ENCODE data around the gene SOX13.

SOX13 gene

DNA sequence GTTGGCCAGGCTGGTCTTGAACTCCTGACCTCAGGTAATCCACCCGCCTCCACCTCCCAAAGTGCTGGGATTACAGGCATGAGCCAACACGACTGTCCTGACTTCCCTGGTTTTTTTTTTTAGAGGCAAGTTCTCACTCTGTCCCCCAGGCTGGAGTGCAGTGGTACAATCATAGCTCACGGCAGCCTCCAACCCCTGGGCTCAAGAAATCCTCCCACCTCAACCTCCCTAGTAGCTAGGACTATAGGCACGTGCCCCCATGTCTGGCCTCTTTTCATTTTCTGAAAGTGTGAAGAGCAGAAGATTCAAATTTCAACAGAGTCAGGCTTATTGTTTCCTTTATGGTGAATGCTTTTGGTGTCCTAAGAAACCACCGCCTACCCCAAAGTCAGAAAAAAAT, 21.7 kb upstream of the SOX13 start:
- Histone ChIP-seq H3K27me3 (ENCODE audit: insufficient read depth, poor library complexity, severe bottlenecking) (no peaks in the 10 kb centered on the region), H3K4me3 (replicated peaks; ENCODE audit: insufficient read depth, low read length) (no peak overlapping the region), H3K27ac (replicated peaks) (no peak overlapping the region)
- DNase-seq (ENCODE audit: low read depth in 1 of 2, low spot score in 1 of 2) = no peak
- no peak for TF ChIP-seq SPI1 (IDR thresholded peaks at IDR 0.05; ENCODE audit: borderline replicate concordance, low read depth)
- TF ChIP-seq GABPA (IDR thresholded peaks at IDR 0.05; ENCODE audit: low read depth) = no peak
- no peak for TF ChIP-seq CTCF (IDR thresholded peaks at IDR 0.05; ENCODE audit: insufficient read depth, low read length)
- TF ChIP-seq, protein P1, sequence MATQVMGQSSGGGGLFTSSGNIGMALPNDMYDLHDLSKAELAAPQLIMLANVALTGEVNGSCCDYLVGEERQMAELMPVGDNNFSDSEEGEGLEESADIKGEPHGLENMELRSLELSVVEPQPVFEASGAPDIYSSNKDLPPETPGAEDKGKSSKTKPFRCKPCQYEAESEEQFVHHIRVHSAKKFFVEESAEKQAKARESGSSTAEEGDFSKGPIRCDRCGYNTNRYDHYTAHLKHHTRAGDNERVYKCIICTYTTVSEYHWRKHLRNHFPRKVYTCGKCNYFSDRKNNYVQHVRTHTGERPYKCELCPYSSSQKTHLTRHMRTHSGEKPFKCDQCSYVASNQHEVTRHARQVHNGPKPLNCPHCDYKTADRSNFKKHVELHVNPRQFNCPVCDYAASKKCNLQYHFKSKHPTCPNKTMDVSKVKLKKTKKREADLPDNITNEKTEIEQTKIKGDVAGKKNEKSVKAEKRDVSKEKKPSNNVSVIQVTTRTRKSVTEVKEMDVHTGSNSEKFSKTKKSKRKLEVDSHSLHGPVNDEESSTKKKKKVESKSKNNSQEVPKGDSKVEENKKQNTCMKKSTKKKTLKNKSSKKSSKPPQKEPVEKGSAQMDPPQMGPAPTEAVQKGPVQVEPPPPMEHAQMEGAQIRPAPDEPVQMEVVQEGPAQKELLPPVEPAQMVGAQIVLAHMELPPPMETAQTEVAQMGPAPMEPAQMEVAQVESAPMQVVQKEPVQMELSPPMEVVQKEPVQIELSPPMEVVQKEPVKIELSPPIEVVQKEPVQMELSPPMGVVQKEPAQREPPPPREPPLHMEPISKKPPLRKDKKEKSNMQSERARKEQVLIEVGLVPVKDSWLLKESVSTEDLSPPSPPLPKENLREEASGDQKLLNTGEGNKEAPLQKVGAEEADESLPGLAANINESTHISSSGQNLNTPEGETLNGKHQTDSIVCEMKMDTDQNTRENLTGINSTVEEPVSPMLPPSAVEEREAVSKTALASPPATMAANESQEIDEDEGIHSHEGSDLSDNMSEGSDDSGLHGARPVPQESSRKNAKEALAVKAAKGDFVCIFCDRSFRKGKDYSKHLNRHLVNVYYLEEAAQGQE (IDR thresholded peaks at IDR 0.05; ENCODE audit: insufficient replicate concordance, low read depth) = no peak
- TF ChIP-seq POLR2AphosphoS5 (IDR thresholded peaks at IDR 0.05; ENCODE audit: low read depth) = no peak

DNA sequence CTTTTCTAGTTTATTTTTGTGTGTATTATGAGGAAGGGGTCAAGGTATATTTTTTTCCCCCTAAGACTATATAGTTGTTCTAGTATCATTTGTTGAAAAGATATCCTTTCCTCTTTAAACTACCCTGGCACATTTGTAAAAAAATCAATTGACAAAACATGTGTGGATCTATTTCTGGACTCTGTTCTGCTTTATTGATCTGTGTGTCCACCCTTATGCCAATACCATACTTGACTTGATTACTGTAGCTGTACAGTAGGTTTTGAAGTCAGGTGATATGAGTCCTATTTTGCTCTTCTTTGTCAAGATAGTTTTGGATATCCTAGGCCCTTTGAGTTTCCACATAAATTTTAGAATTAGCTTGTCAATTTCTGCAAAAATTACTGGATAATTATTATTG, 21.2 kb upstream of the SOX13 start:
- TF ChIP-seq CTCF (IDR thresholded peaks at IDR 0.05; ENCODE audit: insufficient read depth, low read length) (no peak), GABPA (IDR thresholded peaks at IDR 0.05; ENCODE audit: low read depth) (no peak), SPI1 (IDR thresholded peaks at IDR 0.05; ENCODE audit: borderline replicate concordance, low read depth) (no peak)
- TF ChIP-seq, protein P1 (IDR thresholded peaks at IDR 0.05; ENCODE audit: insufficient replicate concordance, low read depth) = no peak
- H3K27ac ChIP-seq (replicated peaks) = no peak overlapping the region
- no peak overlapping the region for H3K4me3 ChIP-seq (replicated peaks; ENCODE audit: insufficient read depth, low read length)
- DNase-seq (ENCODE audit: low read depth in 1 of 2, low spot score in 1 of 2) = no peak
- H3K27me3 ChIP-seq (ENCODE audit: insufficient read depth, poor library complexity, severe bottlenecking) = no peaks in the 10 kb centered on the region

DNA sequence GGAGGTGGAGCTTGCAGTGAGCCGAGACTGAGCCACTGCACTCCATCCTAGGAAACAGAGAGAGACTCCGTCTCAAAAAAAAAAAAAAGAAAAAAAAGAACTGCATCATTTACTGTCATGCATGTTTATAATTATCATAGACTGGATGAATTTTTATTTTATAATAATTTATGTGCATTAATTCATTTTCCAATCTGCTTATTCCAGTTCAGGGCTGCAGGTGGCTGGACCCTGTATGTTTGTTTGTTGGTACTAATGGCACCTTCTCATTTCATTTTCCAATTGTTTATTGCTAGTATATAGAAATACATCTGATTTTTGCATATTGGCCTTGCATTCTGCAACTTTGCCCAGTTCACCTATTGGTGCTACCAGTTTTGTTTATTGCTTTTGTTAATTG, 19.0 kb upstream of the SOX13 start:
- TF ChIP-seq, protein P1 (IDR thresholded peaks at IDR 0.05; ENCODE audit: insufficient replicate concordance, low read depth) = no peak
- TF ChIP-seq POLR2AphosphoS5 (IDR thresholded peaks at IDR 0.05; ENCODE audit: low read depth) (no peak), CTCF (IDR thresholded peaks at IDR 0.05; ENCODE audit: insufficient read depth, low read length) (no peak), GABPA (IDR thresholded peaks at IDR 0.05; ENCODE audit: low read depth) (no peak), SPI1 (IDR thresholded peaks at IDR 0.05; ENCODE audit: borderline replicate concordance, low read depth) (no peak)

More for the DNA sequence above, 19.0 kb upstream of the SOX13 start:
- Histone ChIP-seq H3K27me3 (ENCODE audit: insufficient read depth, poor library complexity, severe bottlenecking) (no peaks in the 10 kb centered on the region), H3K4me3 (replicated peaks; ENCODE audit: insufficient read depth, low read length) (no peak overlapping the region), H3K27ac (replicated peaks) (no peak overlapping the region)
- DNase-seq (ENCODE audit: low read depth in 1 of 2, low spot score in 1 of 2) = no peak
